Myocyte (in vitro differentiated cells): ENCODE measurements around the gene BTBD1. TPM values are rescaled to one million over a fixed set of nuclear protein-coding genes. Genes with fewer than 3 reads are reported as not detected.
A peak's percentile ranks its signal among the peaks of the same experiment; 100 is the strongest.

Source experiments
- DNase-seq: peaks from one replicate; pipeline ENCODE4 v3.0.0-alpha.2; 2012; ENCODE audit warnings: low read depth
- polyA plus RNA-seq: library from polyadenylated mRNA; unstranded; fragments of >200 nt; gene quantifications from one replicate; pipeline ENCODE4 v1.2.1, GENCODE V29; 2012; ENCODE audit warnings: missing spikeins
- total RNA-seq: library from RNA; depleted of rRNA; stranded (reverse); fragments of >200 nt; gene quantifications from 2 replicates; pipeline ENCODE4 v1.2.3, GENCODE V29; 2014

The BTBD1 gene
- 169 and 191 TPM in 2 replicates for total RNA-seq
- polyA plus RNA-seq = 43.8 TPM

GRCh38 chr15:83066734-83067637, at the start of gene BTBD1:
Gene BTBD1, minus strand, starts transcription at chr15:83067252. Its CDS starts 101 bp downstream, at chr15:83067151.
- DNase-seq = peak; percentile 97

GRCh38 chr15:83115831-83116565, 48.9 kb upstream of the BTBD1 start:
- DNase-seq = no peak

GRCh38 chr15:83115410-83115809, 48.4 kb upstream of the BTBD1 start:
- peak; percentile 46 for DNase-seq

- DNase-seq = peak; percentile 55
Observed at GRCh38 chr15:83114856-83115255, 47.8 kb upstream of the BTBD1 start.

- DNase-seq = no peak
Observed at GRCh38 chr15:83113881-83114674, 47.0 kb upstream of the BTBD1 start.

- no peak for DNase-seq
Observed at GRCh38 chr15:83112956-83113299, 45.9 kb upstream of the BTBD1 start.

GRCh38 chr15:83112233-83112955, 45.3 kb upstream of the BTBD1 start:
- no peak for DNase-seq

GRCh38 chr15:83111149-83111548, 44.1 kb upstream of the BTBD1 start:
- no peak for DNase-seq

- DNase-seq = no peak
Observed at GRCh38 chr15:83110381-83110780, 43.3 kb upstream of the BTBD1 start.

GRCh38 chr15:83109532-83109931, 42.5 kb upstream of the BTBD1 start:
- DNase-seq = no peak

- no peak for DNase-seq
Observed at GRCh38 chr15:83108266-83109219, 41.5 kb upstream of the BTBD1 start.

- no peak for DNase-seq
Observed at GRCh38 chr15:83107841-83108181, 40.8 kb upstream of the BTBD1 start.

- DNase-seq = peak; percentile 26
Observed at GRCh38 chr15:83106994-83107840, 40.2 kb upstream of the BTBD1 start, which contains the start of gene TM6SF1. Gene TM6SF1, plus strand, starts transcription at chr15:83107645. Its CDS starts 36 bp downstream, at chr15:83107681.

- DNase-seq = no peak
Observed at GRCh38 chr15:83105440-83105839, 38.4 kb upstream of the BTBD1 start.

GRCh38 chr15:83104141-83104540, 37.1 kb upstream of the BTBD1 start:
- no peak for DNase-seq

- no peak for DNase-seq
Observed at GRCh38 chr15:83102346-83102745, 35.3 kb upstream of the BTBD1 start.

- no peak for DNase-seq
Observed at GRCh38 chr15:83100097-83100646, 33.1 kb upstream of the BTBD1 start.

- no peak for DNase-seq
Observed at GRCh38 chr15:83099290-83099689, 32.2 kb upstream of the BTBD1 start.
